M059J (cell line): ENCODE data around the gene KIF4A. TPM values are rescaled to one million over a fixed set of nuclear protein-coding genes. Genes with fewer than 3 reads are reported as not detected.
"Not testable (repeated sequence)": the region's sequence is repeated elsewhere in the genome, so short reads cannot be mapped to it uniquely, and the experiment has no call there.

Experiments used
- DNase-seq: peaks from one replicate; pipeline ENCODE4 v3.0.0-alpha.2; 2012; ENCODE audit warnings: low read depth
- total RNA-seq: library from RNA; depleted of rRNA; stranded (reverse); fragments of >200 nt; shearing (Covaris generic); gene quantifications from 2 replicates; pipeline ENCODE4 v1.2.3, GENCODE V29; 2014

Gene KIF4A
- total RNA-seq, 1 experiment from 2014 or later: 89.1 TPM

GRCh38 chrX:70398899-70399298, 109.0 kb downstream of the KIF4A start:
- no peak for DNase-seq

DNA sequence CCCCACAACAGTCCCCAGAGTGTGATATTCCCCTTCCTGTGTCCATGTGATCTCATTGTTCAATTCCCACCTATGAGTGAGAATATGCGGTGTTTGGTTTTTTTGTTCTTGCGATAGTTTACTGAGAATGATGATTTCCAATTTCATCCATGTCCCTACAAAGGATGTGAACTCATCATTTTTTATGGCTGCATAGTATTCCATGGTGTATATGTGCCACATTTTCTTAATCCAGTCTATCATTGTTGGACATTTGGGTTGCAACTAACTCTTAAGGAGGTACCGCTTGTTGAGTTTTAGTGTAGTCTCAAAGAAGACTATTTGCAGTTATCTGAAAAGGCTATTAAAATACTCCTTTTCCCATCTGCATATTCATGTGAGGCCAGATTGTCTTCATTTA, 110.3 kb downstream of the KIF4A start:
- DNase-seq: not testable (repeated sequence)

GRCh38 chrX:70402721-70403120, 112.8 kb downstream of the KIF4A start:
- no peak for DNase-seq

- no peak for DNase-seq
Observed at GRCh38 chrX:70405003-70405402, 115.1 kb downstream of the KIF4A start.

DNA sequence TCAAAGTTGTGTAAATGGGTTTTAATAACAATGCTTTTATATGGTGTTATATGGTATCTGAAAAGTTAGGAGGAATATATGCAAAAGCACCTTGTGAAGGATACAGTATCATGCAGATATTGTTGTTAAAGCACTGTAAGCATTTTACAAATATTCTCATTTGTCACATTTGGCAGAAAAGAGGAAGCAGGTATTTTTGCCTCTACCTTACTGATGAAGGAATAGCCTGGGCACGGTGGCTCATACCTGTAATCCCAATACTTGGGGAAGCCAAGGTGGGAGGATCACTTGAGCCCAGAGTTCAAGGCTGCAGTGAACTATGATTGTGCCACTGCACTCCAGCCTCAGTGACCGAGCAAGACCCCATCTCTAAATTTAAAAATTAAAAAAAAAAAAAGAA, 121.0 kb downstream of the KIF4A start:
- no peak for DNase-seq

DNA sequence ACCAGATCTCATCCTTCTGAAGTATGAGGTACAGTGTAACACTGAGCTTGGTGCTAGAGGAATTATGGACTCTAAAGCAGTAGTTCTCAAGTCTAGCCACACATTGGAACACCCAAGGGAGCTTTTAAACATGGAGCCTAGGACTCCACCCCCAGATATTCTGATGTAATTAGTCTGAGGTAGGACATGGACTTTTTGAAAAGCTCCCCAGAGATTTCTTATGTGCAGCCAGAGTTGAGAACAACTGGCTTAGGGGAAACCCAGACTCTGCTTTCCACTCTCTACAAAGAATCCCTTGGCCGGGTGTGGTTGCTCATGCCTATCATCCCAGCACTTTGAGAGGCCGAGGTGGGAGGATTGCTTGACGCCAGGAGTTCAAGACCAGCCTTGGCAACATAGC, 121.6 kb downstream of the KIF4A start:
- DNase-seq: no peak

DNA sequence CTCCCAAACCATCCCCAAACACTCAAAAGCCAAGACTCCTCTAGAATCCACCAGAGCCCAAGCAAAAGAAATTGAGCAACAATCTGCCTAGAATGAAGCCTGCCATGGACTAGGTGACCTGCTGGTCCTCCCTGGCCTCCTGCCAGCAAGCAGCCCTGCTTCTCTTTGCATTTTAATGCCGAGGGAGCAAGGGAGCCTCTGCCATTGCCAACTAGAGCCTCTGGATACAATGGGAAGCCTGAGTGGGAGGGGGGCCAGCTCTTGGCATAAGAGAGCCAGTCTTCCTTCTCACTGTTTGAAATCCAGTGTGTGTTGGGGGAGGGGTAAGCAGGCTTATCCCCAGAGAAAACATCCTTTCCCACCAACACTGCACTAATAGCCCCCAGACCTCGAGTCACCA, 131.7 kb downstream of the KIF4A start:
- no peak for DNase-seq

DNA sequence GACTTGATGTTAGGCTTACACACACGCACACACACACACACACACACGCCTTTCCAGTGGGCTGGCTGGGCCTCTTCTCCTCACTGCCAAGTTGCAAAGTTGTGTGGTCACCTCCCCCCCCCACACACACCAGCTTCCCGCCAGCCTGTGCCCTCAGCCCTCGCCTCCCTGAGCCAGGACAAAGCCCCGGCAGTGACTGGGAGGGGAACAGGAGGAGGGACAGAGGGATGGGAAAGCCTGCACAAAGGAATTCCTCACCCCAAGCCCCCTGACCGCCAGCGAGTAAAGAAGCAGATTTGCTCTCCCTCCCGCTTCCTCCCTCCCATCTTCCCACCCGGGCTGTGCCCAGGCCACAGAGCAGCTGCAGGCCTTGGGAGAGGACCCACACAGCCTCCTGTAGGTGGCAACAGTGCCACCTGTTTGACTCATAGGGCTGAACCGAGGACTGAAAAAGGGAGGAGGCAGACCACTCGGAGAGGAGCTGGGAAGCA, 133.0 kb downstream of the KIF4A start, which contains the start of gene GDPD2:
GDPD2 (plus strand) TSS at position 464 of the 491 bp plus-strand sequence. CDS start 1,671 bp downstream, outside the sequence.
- peak; percentile 67 for DNase-seq

DNA sequence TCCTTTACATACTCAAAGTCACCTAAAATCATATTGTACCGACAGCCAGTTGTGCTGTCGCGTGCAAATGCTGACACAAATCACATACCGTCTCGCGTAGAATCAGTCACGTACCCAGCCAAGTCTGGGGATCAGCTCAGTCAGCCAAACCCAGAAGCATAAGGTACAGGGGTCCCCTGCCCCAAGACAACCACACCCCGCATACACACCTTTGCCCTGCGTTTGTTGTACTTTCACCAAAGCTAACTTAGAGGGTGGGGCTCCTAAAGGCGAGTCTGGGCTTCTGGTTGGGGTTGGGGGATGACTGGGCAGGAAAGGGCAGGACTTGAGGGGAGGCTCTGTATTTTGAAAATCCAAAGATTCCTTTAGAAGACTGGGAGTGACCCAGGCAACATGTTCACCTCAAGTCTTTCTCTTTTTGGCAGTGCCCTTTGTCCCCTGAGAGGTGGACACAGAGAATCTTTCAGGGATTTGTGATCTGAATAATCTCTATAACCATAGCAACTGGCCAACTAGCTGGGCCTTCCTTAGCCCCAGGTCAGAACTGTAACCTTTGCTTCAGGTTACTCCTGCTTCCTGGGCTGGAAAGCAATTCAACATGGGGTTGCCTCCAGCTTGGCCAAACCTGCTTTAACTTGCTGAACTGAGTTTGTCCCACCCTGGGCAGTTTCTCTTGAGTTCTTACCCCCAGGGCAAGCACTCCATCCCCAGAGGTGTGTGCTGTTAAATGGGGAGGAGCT, 134.2 kb downstream of the KIF4A start:
- no peak for DNase-seq

DNA sequence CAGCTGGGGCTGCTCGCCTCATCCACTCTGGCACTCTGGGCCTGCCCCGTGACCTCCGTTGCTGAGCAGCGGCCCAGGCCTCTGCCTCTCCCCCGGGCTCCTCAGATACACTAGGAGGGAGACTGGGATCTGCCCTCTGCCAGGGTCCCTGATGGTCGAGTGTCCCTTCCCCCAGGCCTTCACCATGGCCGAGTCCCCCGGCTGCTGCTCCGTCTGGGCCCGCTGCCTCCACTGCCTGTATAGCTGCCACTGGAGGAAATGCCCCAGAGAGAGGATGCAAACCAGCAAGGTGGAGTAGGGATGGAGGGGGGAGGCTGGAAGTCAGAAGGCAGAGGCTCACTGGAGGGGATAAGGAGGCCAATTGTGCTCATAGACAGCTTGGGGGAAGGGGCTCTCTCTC, 134.9 kb downstream of the KIF4A start:
- no peak for DNase-seq

- DNase-seq: no peak
Observed at GRCh38 chrX:70426286-70427278, 136.7 kb downstream of the KIF4A start.

- DNase-seq: no peak
Observed at GRCh38 chrX:70427365-70427764, 137.5 kb downstream of the KIF4A start.

- no peak for DNase-seq
Observed at GRCh38 chrX:70429759-70430158, 139.9 kb downstream of the KIF4A start.

- DNase-seq: no peak
Observed at GRCh38 chrX:70432936-70433847, 143.3 kb downstream of the KIF4A start.

- DNase-seq: peak; percentile 75
Observed at GRCh38 chrX:70433848-70434351, 144.0 kb downstream of the KIF4A start.

DNA sequence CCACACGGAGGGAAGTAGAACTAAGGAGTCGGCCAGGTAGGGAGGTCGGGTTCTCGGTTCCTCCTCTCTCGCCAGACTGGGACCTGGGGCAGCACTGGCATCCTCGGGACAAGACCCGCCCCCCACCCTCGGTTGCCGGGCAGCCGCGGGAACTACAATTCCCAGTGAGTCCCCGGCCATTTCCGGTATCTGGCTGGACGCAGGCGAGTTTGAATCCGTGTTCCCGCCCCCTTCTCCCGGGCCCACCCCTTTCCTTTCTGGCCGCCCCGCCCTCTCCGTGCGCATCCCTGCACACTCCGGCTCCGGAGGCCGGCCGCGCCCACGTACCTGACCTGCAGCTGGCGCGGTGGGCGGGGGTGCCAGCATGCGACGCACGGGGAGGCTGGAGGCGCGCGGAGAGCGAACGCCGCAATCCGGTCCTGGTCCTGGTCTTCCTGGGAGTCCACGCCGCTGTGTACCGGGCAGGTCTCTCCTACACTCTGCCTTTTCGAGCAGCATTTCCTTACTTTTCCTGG, 144.5 kb downstream of the KIF4A start:
- peak; percentile 92 for DNase-seq

DNA sequence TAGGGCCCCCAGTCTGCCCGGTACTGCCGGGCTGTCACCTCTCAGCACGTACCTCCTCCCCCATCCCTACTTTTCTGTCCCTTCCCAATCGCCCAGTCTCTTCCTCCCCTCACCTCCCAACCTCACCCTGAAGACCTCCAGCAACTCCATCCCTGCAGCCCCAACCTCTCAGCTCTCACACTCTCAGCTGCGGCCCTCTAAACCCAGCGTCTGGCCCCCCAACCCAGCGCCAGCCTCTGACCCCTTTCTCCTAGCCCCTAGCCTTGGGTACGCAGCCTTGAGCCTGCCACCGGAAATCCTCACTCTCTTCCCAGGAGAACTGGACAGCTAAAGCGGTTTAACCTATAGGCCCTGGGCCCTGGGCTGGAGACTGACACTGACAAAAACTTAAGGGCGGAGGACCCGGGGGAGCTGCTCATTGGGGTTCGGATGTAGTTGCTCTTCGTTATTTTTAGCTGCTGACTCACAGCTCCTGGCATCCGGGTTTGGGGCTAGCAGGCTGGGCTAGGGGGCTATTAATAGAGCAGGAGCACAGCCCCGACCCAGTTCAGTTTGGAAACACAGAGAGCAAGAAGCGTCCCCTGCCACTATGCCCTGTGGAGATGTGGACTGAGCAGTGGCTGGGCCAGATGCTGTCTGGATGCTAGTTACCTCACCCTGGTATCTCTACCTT, 145.1 kb downstream of the KIF4A start:
- peak; percentile 79 for DNase-seq

DNA sequence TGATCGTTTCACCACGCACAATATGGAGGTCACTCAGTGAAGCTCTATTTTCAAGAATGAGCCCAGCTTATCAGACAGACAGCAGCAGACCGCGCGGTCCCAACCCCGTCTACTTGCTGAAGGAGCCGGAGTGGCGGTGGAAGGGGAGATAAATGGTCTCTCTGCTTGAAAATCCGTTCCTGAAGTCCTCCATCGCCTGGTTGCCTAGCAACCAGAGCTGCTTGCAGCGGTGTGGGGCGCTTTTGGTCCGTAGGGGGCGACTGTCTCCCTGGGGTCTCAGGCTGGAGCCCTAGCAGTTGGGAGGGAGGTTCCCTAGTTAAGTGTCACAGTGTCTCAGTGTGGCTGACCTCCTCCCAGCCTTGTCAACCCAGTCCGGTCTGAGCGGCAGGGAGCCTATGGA, 146.4 kb downstream of the KIF4A start:
- no peak for DNase-seq

DNA sequence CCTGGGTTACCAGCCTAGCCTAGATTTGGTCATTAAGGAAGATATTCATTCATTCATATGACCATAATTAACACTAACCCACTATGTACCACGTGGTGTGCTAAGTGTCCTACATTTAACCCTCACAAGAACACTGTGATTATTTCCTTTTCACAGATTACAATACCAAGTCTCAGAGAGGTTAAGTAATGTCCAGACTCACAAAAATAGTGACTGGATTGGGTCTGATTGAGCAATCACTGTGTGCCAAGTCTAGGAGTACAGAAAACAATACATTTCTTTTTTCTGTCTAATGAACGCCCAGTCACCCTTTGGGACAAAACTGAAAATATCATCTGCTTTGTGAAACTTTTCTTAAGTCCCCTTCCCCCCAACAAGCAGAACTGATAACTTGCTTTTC, 147.1 kb downstream of the KIF4A start:
- DNase-seq: no peak

DNA sequence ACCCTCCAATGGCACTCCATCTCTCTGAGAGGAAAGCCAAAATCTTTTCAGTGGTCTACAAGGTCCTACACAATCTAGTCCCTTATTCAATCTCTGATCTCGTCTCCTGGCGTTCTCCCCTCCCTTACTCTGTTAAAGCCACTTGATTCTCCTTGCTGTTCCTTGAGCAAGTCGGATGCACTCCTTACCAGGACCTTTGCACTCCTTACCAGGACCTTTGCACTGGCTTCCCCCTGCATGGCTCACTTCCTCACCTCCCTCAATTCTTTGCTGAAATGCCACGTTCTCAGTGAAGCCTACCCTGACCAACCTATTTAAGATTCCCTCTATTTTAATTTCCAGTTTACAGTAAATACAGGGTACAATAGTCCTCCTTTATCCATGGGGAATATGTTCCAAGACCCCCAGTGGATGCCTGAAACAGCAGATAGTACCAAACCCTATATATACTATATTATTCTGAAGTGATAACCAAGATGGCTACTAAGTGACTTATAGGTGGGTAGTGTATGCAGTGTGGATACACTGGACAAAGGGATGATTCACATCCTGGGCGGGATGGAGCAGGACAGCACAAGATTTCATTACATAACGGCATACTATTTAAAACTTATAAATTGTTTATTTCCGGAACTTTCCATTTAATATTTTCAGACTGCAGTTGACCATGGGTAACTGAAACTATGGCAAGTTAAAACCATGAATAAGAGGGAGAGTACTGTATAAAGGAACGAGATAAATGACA, 148.2 kb downstream of the KIF4A start:
- peak; percentile 31 for DNase-seq
